G401 (cell line): ENCODE results near the gene ACTMAP. TPM values are rescaled to one million over a fixed set of nuclear protein-coding genes. Genes with fewer than 3 reads are reported as not detected.
"Not testable (repeated sequence)": the region's sequence is repeated elsewhere in the genome, so short reads cannot be mapped to it uniquely, and the experiment has no call there.

Source experiments
- DNase-seq: peaks from one replicate; pipeline ENCODE4 v3.0.0-alpha.2; 2015; ENCODE audit warnings: low spot score
- in situ Hi-C: cut with HindIII; loops from 2 replicates; pipeline ENCODE4 v1.10.0; 2016; ENCODE audit warnings: low sequenced_read_pairs, mixed read lengths
- total RNA-seq: library from RNA; depleted of rRNA; stranded (reverse); fragments of >200 nt; shearing (Covaris generic); gene quantifications from 2 replicates; pipeline ENCODE4 v1.2.3, GENCODE V29; 2014

ACTMAP gene
- total RNA-seq, 1 experiment from 2014 or later, result 6.8 TPM

GRCh38 chr19:40776932-40777644, 26.8 kb upstream of the ACTMAP start:
- in situ Hi-C loops, result no loop called here
- peak; percentile 98 for DNase-seq

GRCh38 chr19:40776364-40776763, 26.1 kb upstream of the ACTMAP start:
- DNase-seq, result no peak
- in situ Hi-C loops, result no loop called here

- in situ Hi-C loops, result no loop called here
- DNase-seq, result no peak
These were observed 25.4 kb upstream of the ACTMAP start for GRCh38 chr19:40775632-40776022.

GRCh38 chr19:40774916-40775631, 24.8 kb upstream of the ACTMAP start, which contains the start of gene MIA:
TSS of gene MIA (plus strand) at chr19:40775521. CDS start at chr19:40775543, 22 bp downstream.
- no peak for DNase-seq
- in situ Hi-C loops, result no loop called here

- in situ Hi-C loops, result not testable (repeated sequence)
- peak; percentile 3 for DNase-seq
These were observed 21.0 kb upstream of the ACTMAP start for GRCh38 chr19:40771101-40771862.

- DNase-seq, result no peak
- in situ Hi-C loops, result no loop called here
These were observed 18.6 kb upstream of the ACTMAP start for GRCh38 chr19:40768869-40769268.

- DNase-seq, in situ Hi-C loops: not testable (repeated sequence)
These were observed 16.1 kb upstream of the ACTMAP start for GRCh38 chr19:40766385-40766784.

GRCh38 chr19:40763963-40764362, 13.7 kb upstream of the ACTMAP start:
- in situ Hi-C loops, result no loop called here
- no peak for DNase-seq

- DNase-seq, result no peak
- in situ Hi-C loops, result no loop called here
These were observed 13.2 kb upstream of the ACTMAP start for GRCh38 chr19:40763526-40763925.

GRCh38 chr19:40762754-40763470, 12.6 kb upstream of the ACTMAP start:
- in situ Hi-C loops, result no loop called here
- DNase-seq, result no peak

- DNase-seq, result no peak
- in situ Hi-C loops, result no loop called here
These were observed 9.1 kb upstream of the ACTMAP start for GRCh38 chr19:40759352-40759751.

- no peak for DNase-seq
- in situ Hi-C loops, result no loop called here
These were observed 8.2 kb upstream of the ACTMAP start for GRCh38 chr19:40758491-40758890.

GRCh38 chr19:40756502-40757110, 6.3 kb upstream of the ACTMAP start:
- DNase-seq, result no peak
- in situ Hi-C loops, result no loop called here

GRCh38 chr19:40755791-40756190, 5.5 kb upstream of the ACTMAP start:
- in situ Hi-C loops, result no loop called here
- DNase-seq, result no peak

- in situ Hi-C loops, result no loop called here
- no peak for DNase-seq
These were observed 5.0 kb upstream of the ACTMAP start for GRCh38 chr19:40755248-40755624.

- in situ Hi-C loops, result no loop called here
- DNase-seq, result no peak
These were observed 4.5 kb upstream of the ACTMAP start for GRCh38 chr19:40754611-40755247.

GRCh38 chr19:40752257-40752781, 2.0 kb upstream of the ACTMAP start:
- in situ Hi-C loops, result no loop called here
- DNase-seq, result no peak

- DNase-seq, result peak; percentile 98
These were observed 729 bp upstream of the ACTMAP start, which contains the start of gene SNRPA for GRCh38 chr19:40750874-40751537. TSS of gene SNRPA (plus strand) at chr19:40751203. CDS start at chr19:40751409, 206 bp downstream.

More at GRCh38 chr19:40750874-40751537, 729 bp upstream of the ACTMAP start, which contains the start of gene SNRPA:
- in situ Hi-C loops, result no loop called here
